Measurements from ENCODE around the gene SST. TPM values are rescaled to one million over a fixed set of nuclear protein-coding genes. Genes with fewer than 3 reads are reported as not detected.

Gene SST
- total and polyA plus RNA-seq, 2 of the 4 experiments (the other 2 are of a cell fraction) = not detected

GRCh38 chr3:187693431-187693830, 23.2 kb upstream of the SST start:
- H2BK20ac ChIP-seq (ENCODE audit: low read depth, low read length) = no peak overlapping the region
- no peak overlapping the region for H4K91ac ChIP-seq (ENCODE audit: insufficient read depth, low read depth, low read length)
- no peak overlapping the region for H3K27ac ChIP-seq (ENCODE audit: insufficient read depth, low read length)
- no TSS peak for BruUV-seq (replicated peaks)
- no peaks in the 10 kb centered on the region for H3K9me1 ChIP-seq (ENCODE audit: insufficient read depth, low read length)
- WGBS, 2 experiments (ENCODE audit: extremely low coverage in 2 of 2, insufficient read length in 1 of 2) = no CpG with 5 or more reads among the region's 1 CpG
- ChIA-PET CTCF (no interaction called here), POLR2A (ENCODE audit: unreplicated experiment) (no interaction called here)
- no peak overlapping the region for H3K14ac ChIP-seq (replicated peaks; ENCODE audit: low read depth, low read length)
- no peak overlapping the region for H2AFZ ChIP-seq (replicated peaks; ENCODE audit: low read length, poor library complexity)
- H3K4ac ChIP-seq (ENCODE audit: low read depth, low read length) = no peak overlapping the region
- no peaks in the 10 kb centered on the region for H3K9me3 ChIP-seq (ENCODE audit: control insufficient read depth, insufficient read depth, low read length)
- no peak overlapping the region for H4K5ac ChIP-seq (ENCODE audit: low read depth, low read length)
- no peak overlapping the region for H2BK15ac ChIP-seq (ENCODE audit: low read depth, low read length)
- ATAC-seq (ENCODE audit: low read depth) = no peak
- in situ Hi-C loops (cut with MboI; ENCODE audit: low sequenced_read_pairs) = no loop called here
- H2BK120ac ChIP-seq (ENCODE audit: low read depth, low read length) = no peak overlapping the region
- H3K36me3 ChIP-seq (ENCODE audit: control insufficient read depth, insufficient read depth, low read length) = no peaks in the 10 kb centered on the region
- H3K9ac ChIP-seq (ENCODE audit: low read depth, low read length) = no peak overlapping the region
- no peak overlapping the region for H3K18ac ChIP-seq (ENCODE audit: low read depth, low read length)
- no peak overlapping the region for H2AK9ac ChIP-seq (replicated peaks; ENCODE audit: low read depth, low read length, poor library complexity)
- H3K23ac ChIP-seq (ENCODE audit: low read depth, low read length) = no peak overlapping the region
- H2BK5ac ChIP-seq (ENCODE audit: low read depth, low read length, poor library complexity, severe bottlenecking) = no peak overlapping the region
- dilution Hi-C loops (cut with HindIII; ENCODE audit: low sequenced_read_pairs, unreplicated experiment) = loop anchor here (25.0 kb wide), 2 partner anchors 381 to 481 kb away; no protein-coding TSS in a partner anchor
- H3K4me2 ChIP-seq (ENCODE audit: low read depth, low read length) = no peak overlapping the region
- H2AK5ac ChIP-seq (ENCODE audit: low read depth, low read length) = no peak overlapping the region
- H4K20me1 ChIP-seq (ENCODE audit: insufficient read depth, low read length) = no peaks in the 10 kb centered on the region
- no peak overlapping the region for H4K8ac ChIP-seq (ENCODE audit: low read depth in 2 of 2, low read length in 2 of 2)
- H3K27me3 ChIP-seq (ENCODE audit: control insufficient read depth, insufficient read depth, low read length) = peaks cover 12% of the 10 kb centered on the region
- intact Hi-C loops (cut with micrococcal nuclease) = no loop called here
- no peak for TF ChIP-seq CHD1 (IDR thresholded peaks at IDR 0.05; ENCODE audit: low read depth, low read length)
- no peak for TF ChIP-seq MXI1 (IDR thresholded peaks at IDR 0.05; ENCODE audit: borderline replicate concordance, low read depth, low read length)
- no peak for TF ChIP-seq SMC3 (IDR thresholded peaks at IDR 0.05; ENCODE audit: low read depth, low read length)
- no peak for TF ChIP-seq NFE2L2 (IDR thresholded peaks at IDR 0.05; ENCODE audit: low read depth, low read length)
- TF ChIP-seq, protein P1, sequence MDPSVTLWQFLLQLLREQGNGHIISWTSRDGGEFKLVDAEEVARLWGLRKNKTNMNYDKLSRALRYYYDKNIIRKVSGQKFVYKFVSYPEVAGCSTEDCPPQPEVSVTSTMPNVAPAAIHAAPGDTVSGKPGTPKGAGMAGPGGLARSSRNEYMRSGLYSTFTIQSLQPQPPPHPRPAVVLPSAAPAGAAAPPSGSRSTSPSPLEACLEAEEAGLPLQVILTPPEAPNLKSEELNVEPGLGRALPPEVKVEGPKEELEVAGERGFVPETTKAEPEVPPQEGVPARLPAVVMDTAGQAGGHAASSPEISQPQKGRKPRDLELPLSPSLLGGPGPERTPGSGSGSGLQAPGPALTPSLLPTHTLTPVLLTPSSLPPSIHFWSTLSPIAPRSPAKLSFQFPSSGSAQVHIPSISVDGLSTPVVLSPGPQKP (IDR thresholded peaks at IDR 0.05; ENCODE audit: borderline replicate concordance, low read depth, low read length) = no peak
- no peak for TF ChIP-seq CEBPB (IDR thresholded peaks at IDR 0.05; ENCODE audit: low read depth, low read length)
- no peak for TF ChIP-seq RAD21 (IDR thresholded peaks at IDR 0.05; ENCODE audit: low read length)
- no peak for TF ChIP-seq POLR2A (IDR thresholded peaks at IDR 0.05; ENCODE audit: low read depth, low read length)
- TF ChIP-seq, protein P2, sequence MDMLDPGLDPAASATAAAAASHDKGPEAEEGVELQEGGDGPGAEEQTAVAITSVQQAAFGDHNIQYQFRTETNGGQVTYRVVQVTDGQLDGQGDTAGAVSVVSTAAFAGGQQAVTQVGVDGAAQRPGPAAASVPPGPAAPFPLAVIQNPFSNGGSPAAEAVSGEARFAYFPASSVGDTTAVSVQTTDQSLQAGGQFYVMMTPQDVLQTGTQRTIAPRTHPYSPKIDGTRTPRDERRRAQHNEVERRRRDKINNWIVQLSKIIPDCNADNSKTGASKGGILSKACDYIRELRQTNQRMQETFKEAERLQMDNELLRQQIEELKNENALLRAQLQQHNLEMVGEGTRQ (IDR thresholded peaks at IDR 0.05; ENCODE audit: low read depth, low read length) = no peak
- TF ChIP-seq RFX5 (IDR thresholded peaks at IDR 0.05; ENCODE audit: low read depth, low read length) = no peak
- no peak for TF ChIP-seq MAZ (IDR thresholded peaks at IDR 0.05; ENCODE audit: borderline replicate concordance, low read depth, low read length)
- no peak for TF ChIP-seq CTCF (conservative IDR thresholded peaks at IDR 0.05; ENCODE audit: low read depth, low read length)
- no peak for TF ChIP-seq BHLHE40 (IDR thresholded peaks at IDR 0.05; ENCODE audit: low read depth, low read length)
- TF ChIP-seq FOS (IDR thresholded peaks at IDR 0.05; ENCODE audit: low read depth, low read length) = no peak
- no peak for TF ChIP-seq RCOR1 (IDR thresholded peaks at IDR 0.05; ENCODE audit: insufficient replicate concordance, low read length)
- TF ChIP-seq MAFK (IDR thresholded peaks at IDR 0.05; ENCODE audit: low read depth, low read length) = no peak
- no peaks in the 10 kb centered on the region for H3K79me1 ChIP-seq (ENCODE audit: low read depth in 1 of 2, low read length in 2 of 2)
- H3K4me3 ChIP-seq (ENCODE audit: insufficient read depth, low read depth, low read length) = no peak overlapping the region
- DNase-seq = no peak
- no peaks in the 10 kb centered on the region for H3K4me1 ChIP-seq (ENCODE audit: control insufficient read depth, insufficient read depth, low read length)
- H3K56ac ChIP-seq (ENCODE audit: extremely low read depth, insufficient read depth, low read length) = no peak overlapping the region

All from IMR-90 (cell line).